ENCODE data around the gene PAOX.

The PAOX gene

DNA sequence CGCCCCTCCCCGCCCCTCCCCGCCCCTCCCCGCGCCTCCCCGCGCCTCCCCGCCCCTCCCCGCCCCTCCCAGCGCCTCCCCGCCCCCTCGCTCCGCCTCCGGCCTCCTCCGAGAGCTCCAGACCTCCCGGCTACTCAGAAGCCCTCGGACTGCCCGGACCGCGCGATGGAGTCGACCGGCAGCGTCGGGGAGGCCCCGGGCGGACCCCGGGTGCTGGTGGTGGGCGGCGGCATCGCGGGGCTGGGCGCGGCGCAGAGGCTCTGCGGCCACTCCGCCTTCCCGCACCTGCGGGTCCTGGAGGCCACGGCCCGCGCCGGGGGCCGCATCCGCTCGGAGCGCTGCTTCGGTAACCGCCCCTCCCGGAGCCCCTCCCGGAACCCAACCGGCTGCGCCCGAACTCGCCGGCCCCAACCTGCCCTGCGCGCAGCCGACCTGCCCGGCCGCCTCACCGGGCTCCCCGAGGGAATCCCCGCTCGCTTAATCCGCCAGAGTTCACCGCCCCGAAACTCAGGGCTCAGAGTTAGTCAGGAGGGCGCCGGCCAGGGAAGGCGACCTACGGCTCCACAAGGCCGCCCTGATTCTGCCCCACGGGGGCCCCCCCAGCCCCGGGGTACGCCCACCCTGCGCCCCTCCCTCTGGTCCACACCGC, at the start of gene PAOX:
Gene PAOX, plus strand, starts transcription at position 111 of the 649 bp plus-strand sequence. Its CDS starts 55 bp downstream, at position 166.
- DNase-seq (ENCODE audit: low read depth), result no peak

DNA sequence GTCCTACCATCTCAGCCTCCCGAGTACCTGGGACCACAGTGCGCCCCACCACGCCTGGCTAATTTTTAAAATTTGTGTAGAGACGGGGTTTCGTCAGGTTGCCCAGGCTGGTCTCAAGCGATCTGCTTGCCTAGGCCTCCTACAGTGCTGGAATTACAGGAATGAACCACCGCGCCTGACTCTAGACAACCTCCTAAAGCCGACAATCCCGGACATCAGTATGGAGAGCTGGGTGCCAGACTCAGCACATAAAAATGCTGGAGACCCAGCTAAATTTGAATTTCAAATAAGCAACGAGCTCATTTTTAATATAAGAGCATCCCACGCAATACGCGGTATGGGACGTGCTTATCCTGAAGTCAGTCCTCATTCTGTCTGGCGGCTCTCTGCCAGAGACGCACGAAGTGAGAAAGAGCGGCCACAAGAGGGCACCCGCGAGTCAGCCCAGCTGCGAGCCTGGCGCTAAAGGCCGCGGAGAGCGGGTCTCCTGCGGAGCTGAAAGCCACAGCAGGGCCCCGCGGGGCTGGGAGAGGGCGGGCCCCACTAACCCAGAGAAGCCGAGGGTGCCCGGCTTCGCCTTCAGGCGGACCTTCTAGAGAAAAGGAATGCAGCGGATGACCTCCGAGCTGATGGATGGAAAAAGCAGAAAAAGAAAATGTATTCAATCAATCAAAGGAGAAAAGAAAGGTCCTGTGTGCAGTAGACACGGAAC, 49.4 kb upstream of the PAOX start:
- peak; percentile 74 for DNase-seq (ENCODE audit: low read depth)

DNA sequence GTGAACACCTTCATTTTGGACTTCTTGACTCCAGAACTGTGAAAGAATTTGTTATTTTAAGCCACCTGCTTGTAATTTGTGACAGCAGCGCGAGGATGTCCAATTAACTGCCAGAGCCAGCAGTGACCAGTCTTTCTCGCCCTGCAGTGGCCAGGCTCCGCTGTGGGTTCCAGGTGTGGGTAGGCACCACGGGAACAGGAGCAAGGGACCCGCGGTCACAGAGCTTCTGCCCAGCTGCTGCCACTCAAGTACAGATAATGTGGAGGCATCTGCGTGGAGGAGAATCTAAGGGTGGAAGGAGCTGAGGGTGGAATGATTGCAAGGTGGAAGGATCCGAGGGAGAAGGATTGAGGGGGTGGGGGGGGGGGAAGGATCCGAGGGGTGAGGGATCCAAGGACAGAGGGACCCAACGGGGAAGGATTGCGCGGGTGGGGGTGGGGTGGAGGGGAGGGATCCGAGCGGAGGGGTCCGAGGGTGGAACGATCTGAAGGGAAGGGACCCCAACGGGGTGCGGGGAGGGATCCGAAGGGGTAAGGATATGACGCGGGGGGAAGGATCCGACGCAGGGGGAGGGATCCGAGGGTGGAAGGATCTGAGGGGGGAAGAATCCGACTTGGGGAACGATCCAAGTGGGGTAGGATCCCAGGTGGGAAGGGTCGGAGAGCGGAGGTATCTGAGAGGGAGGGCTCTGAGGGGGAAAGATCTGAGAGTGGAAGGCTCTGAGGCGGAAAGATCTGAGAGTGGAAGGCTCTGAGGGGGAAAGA, 45.9 kb upstream of the PAOX start:
- DNase-seq (ENCODE audit: low read depth), result no peak

DNA sequence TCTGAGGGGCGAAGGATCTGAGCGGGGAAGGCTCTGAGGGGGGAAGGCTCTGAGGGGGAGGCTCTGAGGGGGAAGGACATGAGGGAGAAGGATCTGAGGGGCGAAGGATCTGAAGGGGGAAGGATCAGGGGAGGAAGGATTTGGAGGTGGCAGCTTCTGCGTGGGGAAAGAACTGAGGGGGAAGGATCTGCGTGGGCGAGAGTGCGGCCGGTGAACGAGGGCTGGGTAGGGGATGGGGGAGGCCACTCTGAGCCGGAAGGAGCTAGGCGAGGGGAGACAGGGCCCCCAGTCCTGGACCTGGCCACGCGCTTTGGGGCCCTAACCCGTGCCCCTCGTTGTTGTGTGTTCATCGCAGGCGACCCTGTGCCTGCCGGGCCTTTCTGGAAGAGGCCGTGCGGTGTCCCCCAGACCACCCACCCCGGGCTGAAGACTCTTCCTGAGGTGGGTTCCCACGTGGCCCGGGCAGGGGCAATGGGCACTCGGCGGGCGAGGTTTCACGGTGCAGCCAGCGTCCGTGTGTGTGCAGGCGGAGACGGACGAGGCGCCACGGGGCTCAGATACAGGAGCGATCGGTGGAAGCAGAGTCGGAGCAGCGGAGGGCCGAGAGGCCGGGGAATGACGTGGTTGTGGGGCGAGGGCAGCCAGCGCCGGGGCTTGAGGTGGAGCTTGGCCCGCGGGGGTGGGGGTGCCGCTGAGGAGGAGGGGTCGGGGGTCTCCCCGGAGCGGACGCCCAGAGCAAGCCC, 44.4 kb upstream of the PAOX start:
- DNase-seq (ENCODE audit: low read depth), result no peak

DNA sequence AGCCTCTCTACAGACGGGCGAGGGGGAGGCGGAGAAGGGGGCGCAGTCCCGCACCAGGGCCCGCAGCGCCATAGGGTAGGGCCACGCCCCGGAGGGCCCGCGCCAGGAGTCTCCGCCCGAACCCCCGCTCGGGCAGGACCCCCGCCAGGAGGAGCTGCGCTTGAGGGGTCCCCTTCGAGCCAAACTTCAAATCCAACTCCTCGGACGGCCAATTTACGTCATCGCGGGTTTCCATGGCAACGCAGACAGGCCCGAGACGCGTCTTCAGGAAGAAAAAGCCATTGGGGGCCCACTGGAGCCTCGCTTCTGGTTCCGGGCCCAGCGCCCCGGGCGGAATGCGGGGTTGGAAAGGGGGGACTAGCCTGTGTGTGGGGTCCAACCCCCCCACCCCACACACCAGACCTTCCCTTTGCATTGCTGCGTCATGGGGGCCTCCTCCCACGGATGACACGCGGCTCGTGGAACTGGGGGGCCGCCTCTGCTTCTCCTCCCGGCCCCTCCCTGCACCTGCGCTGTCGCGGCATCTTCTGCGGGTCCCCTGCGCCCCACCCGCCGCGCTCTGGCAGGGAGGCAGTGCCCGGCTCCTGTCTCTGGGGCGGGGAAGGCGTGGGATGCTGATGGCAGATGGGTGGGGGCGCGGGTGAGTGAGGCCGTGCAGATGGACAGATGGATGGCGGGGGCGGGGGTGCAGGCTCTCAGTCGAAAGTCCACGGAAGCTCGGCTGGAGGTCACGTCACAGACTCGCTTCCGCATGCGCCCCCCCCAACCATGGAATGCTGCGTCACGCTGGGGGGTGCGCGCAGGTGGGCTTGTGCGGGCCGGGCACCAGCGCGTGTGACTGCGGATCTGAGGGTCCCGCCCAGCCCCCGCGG, 43.6 kb upstream of the PAOX start:
- DNase-seq (ENCODE audit: low read depth), result peak; percentile 54

DNA sequence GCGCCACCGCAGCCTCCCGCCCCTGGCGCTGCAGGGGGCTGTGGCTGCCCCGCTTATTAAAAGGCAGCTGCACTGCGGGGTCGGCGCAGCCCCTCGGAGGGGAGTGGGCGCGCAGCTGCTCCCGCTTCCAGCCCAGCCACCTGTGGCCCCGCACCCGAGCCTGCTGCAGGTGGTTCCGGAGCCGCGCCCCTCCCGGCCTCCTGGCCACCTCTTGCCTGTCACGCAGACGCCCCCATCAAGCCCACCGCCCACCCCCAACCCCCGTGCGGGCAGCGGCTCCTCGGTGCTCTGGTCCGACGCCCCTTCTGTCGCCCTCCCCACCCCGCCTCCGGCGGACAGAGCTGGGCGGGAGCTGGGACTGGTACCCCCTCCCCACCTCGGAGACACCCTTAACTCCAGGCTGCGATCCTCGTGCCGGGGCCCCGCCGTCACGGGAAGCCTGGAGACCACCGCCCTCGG, 42.9 kb upstream of the PAOX start:
- no peak for DNase-seq (ENCODE audit: low read depth)

DNA sequence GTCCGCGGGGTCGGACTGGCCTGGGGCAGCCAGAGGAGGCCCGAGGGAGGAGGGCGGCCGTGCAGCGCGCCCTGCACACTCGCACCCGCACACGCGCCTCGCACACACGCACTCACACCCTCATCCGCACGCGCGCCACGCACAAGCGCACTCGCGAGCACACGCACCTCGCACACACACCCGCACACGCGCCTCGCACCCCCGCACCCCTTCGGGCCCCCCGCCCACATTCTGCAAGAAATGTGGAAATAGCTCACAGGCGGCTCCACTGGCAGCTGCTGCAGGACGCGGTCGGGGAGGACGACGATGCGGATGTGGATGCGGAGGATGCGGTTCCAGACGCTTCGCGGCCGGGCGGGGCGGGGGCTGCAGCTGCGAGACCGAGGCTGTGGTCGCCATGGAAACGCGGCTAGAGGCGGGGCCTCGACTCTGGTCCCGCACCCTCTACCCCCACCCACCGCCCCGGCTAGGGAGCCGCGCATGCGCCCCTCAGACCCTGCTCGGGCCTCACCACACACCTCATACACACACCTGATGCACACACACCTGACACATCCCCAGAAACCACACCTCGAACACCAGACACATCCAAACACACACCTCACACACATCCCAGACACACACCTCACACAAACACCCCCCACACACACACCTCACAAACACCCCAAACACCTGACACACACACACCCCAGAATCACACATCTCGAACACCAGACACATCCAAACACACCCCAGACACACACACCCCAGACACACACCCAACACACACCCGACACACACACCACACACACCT, 42.3 kb upstream of the PAOX start, which contains the start of gene CALY:
Gene CALY, minus strand, starts transcription at position 320 of the 793 bp plus-strand sequence. CDS start 7,907 bp downstream, outside the sequence.
- DNase-seq (ENCODE audit: low read depth), result peak; percentile 30

DNA sequence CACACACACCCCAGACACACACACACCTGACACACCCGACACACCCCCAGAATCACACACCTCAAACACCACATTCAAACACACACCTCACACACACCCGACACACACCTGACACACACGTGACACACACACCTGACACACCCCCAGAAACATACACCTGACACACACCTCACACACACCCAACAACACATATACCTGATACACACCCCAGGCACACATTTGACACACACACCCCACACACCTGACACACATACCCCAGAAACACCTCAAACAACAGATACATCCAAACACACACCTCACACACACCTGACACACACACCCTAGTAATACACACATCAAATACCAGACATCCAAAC, 41.7 kb upstream of the PAOX start:
- no peak for DNase-seq (ENCODE audit: low read depth)

DNA sequence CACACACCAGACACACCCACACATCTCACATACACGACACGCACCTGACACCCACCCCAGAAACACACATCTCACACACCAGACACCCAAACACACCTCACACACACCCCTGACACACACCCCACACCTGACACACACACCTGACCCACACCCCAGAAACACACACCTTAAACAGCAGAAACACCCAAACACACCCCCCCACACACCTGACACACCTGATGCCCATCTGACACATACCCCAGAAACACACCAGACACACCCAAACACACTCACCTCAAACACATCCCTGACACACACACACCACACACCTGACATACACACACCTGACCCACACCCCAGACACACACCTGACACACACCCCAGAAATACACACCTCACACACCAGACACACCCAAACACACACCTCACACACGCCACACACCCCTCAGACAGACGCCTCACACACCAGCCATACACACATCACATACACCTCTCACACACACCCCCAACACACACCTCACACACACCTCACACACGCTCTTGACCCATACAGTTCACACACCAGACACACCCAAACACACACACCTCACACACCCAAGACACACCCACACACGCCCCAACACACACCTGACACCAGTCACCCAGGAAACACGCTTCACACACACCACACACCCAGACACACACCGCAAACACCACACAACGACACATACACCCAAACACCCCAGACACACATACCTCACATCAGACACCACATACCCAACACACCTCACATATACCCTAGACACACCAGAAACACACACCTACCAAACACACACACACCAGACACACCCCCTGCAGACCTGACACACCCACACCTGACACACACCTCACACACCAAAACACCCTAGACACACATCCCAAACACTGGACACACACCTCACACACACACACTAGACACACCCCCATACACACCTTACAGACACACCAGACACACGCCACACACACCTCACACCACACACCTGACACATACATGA, 40.7 kb upstream of the PAOX start:
- no peak for DNase-seq (ENCODE audit: low read depth)

DNA sequence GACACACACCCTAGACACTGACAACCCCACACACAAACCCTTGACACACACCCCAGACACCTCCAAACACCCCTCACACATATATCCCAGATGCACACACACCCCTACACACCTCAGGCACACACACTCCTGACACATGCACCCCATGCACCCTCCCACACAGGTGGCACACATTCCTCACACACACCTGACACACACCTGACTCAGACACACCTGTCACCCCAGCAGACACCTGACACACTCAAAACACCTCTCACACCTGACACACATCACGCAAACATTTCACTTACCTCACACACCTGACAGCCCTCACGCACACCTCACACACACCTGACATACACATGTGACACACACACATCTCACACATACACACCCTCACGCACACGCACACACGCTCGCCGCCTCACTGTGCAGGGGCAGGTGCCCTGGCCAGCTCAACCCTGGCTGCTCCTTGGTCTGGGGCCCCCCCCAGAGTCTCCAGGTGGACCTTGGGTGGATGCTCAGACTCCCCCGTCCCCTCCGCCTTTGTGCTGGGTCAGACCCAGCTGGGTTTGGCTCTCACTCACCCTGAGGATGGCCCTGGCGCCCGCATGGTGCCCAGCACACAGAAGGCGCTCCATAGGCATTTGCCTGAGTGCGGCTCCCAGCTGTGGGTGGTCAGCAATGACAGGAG, 39.2 kb upstream of the PAOX start:
- no peak for DNase-seq (ENCODE audit: low read depth)

DNA sequence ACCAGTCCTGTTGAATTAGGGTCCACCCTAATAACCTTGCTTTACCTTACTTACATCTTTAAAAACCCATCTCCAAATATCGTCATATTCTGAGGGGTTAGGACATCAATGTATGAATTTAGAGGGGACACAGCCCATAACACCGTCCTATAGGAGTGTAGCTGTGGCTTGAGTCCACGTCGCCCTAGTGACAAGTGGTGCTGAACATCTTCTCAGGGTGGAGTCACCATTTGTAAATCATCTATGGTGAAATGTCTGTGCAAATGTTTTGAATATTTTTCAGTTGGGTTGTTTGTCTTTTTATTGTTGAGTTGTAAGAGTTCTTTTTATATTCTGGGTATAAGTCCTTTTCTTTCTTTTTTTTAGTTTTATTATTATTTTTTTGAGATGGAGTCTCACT, 37.1 kb upstream of the PAOX start:
- no peak for DNase-seq (ENCODE audit: low read depth)

DNA sequence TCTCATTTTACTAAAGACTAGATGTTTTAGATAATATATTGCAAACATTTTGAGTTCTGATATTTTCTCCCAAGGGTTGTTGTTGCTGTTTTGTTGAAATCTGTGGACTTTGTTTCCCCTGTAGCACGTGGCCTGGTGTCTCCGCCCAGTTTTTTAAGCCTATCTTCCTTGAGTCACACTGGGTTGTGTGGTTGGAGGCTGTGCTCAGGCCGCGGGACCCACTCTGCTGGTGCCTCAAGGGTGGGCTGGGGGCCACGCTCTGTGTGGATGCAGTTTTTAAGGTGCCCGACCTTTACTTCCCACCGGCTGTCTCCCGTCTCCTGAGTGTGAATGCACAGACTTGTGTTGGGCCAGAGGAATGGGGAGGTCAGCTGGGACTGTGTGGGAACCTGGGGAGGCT, 36.1 kb upstream of the PAOX start:
- no peak for DNase-seq (ENCODE audit: low read depth)

DNA sequence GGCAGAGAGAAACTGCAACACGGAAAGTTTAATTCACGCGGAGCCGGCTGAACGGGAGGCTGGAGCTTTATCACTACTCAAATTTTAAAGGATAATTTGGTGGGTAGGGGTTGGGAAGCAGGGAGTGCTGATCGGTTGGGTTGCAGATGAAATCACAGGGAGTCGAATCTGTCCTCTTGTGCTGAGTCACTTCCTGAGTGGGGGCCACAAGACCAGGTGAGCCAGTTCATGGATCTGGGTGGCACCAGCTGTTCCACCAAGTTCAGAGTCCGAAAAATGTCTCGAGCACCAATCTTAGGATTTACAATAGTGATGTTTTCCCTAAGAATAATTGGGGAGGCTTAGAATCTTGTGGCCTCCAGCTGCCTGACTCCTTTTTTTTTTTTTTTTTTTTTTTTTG, 35.5 kb upstream of the PAOX start:
- DNase-seq (ENCODE audit: low read depth), result no peak

DNA sequence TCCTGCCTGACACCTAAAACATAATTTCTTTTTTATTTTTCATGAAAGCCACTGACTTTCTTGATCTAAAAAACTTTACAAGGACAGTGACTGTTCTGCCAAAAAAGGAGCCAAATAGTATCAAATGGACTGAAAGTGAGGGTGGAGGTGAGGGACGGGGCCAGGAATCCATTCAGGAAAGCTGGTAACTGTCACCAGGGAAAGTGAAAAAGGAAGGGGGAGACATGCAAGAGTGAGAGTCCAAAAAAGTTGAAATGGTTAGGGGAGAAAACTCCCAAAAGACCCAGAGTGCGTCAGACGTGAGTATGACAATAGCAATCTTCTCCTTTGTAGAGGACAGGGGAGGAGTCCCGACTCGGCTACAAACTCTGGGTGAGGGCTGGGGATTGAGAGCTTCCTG, 34.8 kb upstream of the PAOX start:
- no peak for DNase-seq (ENCODE audit: low read depth)

DNA sequence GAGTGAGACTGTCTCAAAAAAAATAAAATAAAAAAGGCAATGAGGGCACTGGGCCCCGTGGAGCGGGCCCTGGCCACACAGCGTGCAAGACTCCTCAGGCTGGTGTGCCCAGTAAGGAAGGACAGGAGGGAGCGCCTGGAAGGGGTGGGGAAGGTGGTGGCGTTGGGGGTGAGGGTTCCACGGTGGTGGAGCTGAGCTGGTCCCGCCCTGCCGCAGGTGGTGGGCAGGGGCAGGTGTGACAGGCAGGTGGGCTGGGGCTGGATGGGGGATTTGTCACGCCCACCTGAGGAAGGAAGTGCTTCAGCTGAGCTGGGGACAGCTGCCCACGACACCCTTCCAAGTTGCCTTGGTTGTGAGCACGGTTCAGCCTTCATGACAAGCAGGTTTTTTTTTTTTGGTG, 32.6 kb upstream of the PAOX start:
- no peak for DNase-seq (ENCODE audit: low read depth)

DNA sequence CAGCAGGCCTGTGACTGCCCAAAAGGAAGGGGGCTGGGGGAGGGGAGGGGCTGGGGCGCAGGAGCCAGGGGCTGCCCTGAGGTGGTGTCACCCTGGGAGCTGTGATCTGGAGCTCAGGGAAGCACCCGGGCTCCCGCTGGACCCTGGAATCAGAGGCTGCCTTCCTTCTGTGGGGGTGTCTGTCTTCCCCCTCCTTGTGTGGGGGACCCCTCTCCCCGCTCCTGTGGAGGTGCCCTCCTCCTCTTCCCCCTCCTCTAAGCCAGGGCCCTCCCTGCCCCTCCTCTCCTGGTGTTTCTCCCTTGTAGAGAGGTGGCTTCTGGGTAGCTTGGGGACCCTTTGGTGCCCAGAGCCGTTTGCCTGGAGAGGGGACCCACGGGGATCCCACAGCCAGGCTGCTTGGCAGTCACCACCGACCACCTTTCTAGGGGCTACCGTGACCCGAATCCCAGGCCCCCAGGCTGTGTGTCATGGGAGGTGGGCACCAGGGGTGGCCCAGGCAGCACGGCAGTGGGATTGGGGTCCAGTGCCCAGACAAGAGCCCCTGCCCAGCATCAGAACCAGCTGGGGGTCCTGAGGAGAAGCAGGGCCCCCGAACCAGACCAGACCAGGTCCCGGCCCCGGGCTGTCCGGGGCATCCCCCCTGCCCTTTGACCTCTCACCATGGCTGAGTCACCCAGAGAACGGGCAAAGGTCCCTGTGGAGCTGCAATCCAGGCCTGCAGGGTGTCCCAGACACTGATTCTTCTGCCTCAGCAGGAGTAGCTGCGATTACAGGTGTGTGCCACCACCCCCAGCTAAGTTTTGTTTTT, 31.1 kb upstream of the PAOX start:
- no peak for DNase-seq (ENCODE audit: low read depth)

DNA sequence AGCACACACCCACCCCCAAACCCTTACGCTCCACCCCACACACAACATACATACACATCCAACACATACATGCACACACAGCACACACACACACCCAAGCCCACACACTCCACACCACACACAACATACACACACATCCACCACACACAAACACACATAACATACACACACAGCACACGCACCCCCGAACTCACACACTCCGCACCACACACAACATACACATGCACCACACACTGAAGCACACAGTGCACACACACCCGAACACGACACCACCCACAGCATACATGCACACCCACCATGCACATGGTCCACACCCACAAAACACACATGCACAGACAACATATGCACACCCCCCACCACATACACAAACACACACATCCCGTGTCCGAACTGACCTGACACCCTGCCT, 29.9 kb upstream of the PAOX start:
- no peak for DNase-seq (ENCODE audit: low read depth)

DNA sequence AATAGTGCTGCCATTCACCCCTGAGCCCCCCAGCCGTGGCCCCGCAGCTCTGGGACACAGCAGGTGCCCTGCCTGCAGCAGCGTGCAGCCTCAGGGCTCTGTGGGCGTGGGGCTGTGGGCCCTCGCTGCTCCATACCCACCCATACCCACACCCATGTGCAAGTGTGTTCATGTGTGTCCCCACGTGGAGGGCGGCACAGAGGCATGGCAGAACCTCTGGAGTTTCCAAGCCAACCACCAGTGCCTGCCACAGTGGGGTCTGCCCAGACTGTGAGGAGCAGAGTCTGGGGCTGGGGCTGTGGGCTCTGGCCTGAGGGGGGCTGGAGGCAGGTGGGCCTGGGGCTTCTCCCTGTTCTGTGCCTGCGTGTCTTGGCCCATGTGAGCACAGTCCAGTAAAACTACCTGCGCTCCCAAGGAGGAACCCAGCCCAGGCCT, 29.5 kb upstream of the PAOX start:
- DNase-seq (ENCODE audit: low read depth), result no peak
